Measurements from ENCODE around the gene TOLLIP. TPM values are rescaled to one million over a fixed set of nuclear protein-coding genes. Genes with fewer than 3 reads are reported as not detected.

TOLLIP gene
- total and polyA plus RNA-seq, 2 of the 8 experiments (the other 6 are each of a cell fraction or from before 2014, with no cell fraction given) = 23.7 to 34.7 TPM

- no peak for TF ChIP-seq CHD7 (IDR thresholded peaks at IDR 0.05; ENCODE audit: insufficient replicate concordance, low read length)
- TF ChIP-seq SIN3A (conservative IDR thresholded peaks at IDR 0.05 in 1 of 2, IDR thresholded peaks at IDR 0.05 in 1 of 2; ENCODE audit: low read depth in 1 of 2, low read length in 2 of 2) = no peak
- no peak for TF ChIP-seq BCL11A (IDR thresholded peaks at IDR 0.05; ENCODE audit: low read depth in 2 of 2, low read length in 2 of 2)
- no peak for TF ChIP-seq USF2 (IDR thresholded peaks at IDR 0.05; ENCODE audit: low read length)
- TF ChIP-seq E2F6 (IDR thresholded peaks at IDR 0.05) = no peak
- TF ChIP-seq JUN (IDR thresholded peaks at IDR 0.05; ENCODE audit: low read depth, low read length) = no peak
Observed at GRCh38 chr11:1292018-1292643, 17.3 kb downstream of the TOLLIP start (continued).
